Measurements from ENCODE around the gene SULT4A1. TPM values are rescaled to one million over a fixed set of nuclear protein-coding genes. Genes with fewer than 3 reads are reported as not detected.

The SULT4A1 gene
- polyA plus RNA-seq, 1 of the 3 experiments (the other 2 are of a cell fraction): 3.9 TPM

DNA sequence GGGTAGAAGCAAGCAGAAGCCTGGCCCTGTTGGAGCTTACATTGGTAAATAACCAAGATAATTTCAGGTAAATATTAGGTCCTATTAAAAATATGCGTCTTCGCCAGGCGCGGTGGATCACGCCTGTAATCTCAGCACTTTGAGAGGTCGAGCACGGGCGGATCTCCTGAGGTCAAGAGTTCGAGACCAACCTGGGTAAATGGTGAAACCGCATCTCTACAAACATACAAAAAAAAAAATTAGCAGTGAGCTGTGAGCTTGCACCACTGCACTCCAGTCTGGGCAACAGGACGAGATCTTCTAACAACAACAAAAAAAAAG, 529 bp upstream of the SULT4A1 start:
- Histone ChIP-seq H3K27me3 (ENCODE audit: insufficient read depth) (no peaks in the 10 kb centered on the region), H3K79me2 (ENCODE audit: insufficient read depth) (peaks cover 10% of the 10 kb centered on the region; the same call in 1 of the 2 replicates), H3K4me3 (ENCODE audit: low read depth in 2 of 2, low read length in 1 of 2) (peak overlapping the region in 1 of 2 experiments; percentile 58; a peak in 2 of 4 replicates), H3K9me3 (no peaks in the 10 kb centered on the region), H3K27ac (ENCODE audit: low read depth in 2 of 2, low read length in 1 of 2) (peak overlapping the region in 1 of 2 experiments; percentile 39; a peak in 1 of 4 replicates), H3K36me3 (replicated peaks in 1 of 2; ENCODE audit: control insufficient read depth in 1 of 2, insufficient read depth in 2 of 2, low read length in 1 of 2) (no peaks in the 10 kb centered on the region), H3F3A (replicated peaks; ENCODE audit: insufficient read depth) (no peaks in the 10 kb centered on the region), H2AFZ (ENCODE audit: low read depth) (no peak overlapping the region), H3K9ac (no peak overlapping the region), H3K4me1 (ENCODE audit: control insufficient read depth in 1 of 2, insufficient read depth in 2 of 2, low read depth in 1 of 2, low read length in 1 of 2) (peaks cover 0 to 7% of the 10 kb centered on the region in 2 experiments; a peak in 1 of 4 replicates), H3K4me2 (no peak overlapping the region), H3K9me2 (no peaks in the 10 kb centered on the region), H4K20me1 (ENCODE audit: insufficient read depth) (no peaks in the 10 kb centered on the region)
- ChIA-PET POLR2A (no interaction called here), CTCF (interaction anchor here (0.7 kb wide), 1 partner anchor 147 kb away, joined by 3 read pairs; no protein-coding TSS in a partner anchor)
- no peak for TF ChIP-seq FOXJ3 (CRISPR knock-in tag; IDR thresholded peaks at IDR 0.05)
- TF ChIP-seq RFX5 (IDR thresholded peaks at IDR 0.05; ENCODE audit: low read length): no peak
- no peak for TF ChIP-seq FOSL2 (IDR thresholded peaks at IDR 0.05; ENCODE audit: borderline replicate concordance, low read depth)
- no peak for TF ChIP-seq NFIC (IDR thresholded peaks at IDR 0.05; ENCODE audit: borderline replicate concordance)
- TF ChIP-seq RCOR1 (IDR thresholded peaks at IDR 0.05; ENCODE audit: low read length): no peak
- no peak for TF ChIP-seq SIN3A (IDR thresholded peaks at IDR 0.05; ENCODE audit: borderline replicate concordance, low read depth, low read length)
- TF ChIP-seq, protein P1, sequence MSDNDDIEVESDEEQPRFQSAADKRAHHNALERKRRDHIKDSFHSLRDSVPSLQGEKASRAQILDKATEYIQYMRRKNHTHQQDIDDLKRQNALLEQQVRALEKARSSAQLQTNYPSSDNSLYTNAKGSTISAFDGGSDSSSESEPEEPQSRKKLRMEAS (IDR thresholded peaks at IDR 0.05; ENCODE audit: low read depth): no peak
- TF ChIP-seq, protein P2, sequence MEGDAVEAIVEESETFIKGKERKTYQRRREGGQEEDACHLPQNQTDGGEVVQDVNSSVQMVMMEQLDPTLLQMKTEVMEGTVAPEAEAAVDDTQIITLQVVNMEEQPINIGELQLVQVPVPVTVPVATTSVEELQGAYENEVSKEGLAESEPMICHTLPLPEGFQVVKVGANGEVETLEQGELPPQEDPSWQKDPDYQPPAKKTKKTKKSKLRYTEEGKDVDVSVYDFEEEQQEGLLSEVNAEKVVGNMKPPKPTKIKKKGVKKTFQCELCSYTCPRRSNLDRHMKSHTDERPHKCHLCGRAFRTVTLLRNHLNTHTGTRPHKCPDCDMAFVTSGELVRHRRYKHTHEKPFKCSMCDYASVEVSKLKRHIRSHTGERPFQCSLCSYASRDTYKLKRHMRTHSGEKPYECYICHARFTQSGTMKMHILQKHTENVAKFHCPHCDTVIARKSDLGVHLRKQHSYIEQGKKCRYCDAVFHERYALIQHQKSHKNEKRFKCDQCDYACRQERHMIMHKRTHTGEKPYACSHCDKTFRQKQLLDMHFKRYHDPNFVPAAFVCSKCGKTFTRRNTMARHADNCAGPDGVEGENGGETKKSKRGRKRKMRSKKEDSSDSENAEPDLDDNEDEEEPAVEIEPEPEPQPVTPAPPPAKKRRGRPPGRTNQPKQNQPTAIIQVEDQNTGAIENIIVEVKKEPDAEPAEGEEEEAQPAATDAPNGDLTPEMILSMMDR (IDR thresholded peaks at IDR 0.05): no peak
- no peak for TF ChIP-seq GATA2 (CRISPR knock-in tag; IDR thresholded peaks at IDR 0.05)
- TF ChIP-seq RAD21 (IDR thresholded peaks at IDR 0.05; ENCODE audit: low read length): no peak
- TF ChIP-seq, protein P3, sequence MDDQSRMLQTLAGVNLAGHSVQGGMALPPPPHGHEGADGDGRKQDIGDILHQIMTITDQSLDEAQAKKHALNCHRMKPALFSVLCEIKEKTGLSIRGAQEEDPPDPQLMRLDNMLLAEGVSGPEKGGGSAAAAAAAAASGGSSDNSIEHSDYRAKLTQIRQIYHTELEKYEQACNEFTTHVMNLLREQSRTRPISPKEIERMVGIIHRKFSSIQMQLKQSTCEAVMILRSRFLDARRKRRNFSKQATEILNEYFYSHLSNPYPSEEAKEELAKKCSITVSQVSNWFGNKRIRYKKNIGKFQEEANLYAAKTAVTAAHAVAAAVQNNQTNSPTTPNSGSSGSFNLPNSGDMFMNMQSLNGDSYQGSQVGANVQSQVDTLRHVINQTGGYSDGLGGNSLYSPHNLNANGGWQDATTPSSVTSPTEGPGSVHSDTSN (IDR thresholded peaks at IDR 0.05): no peak
- TF ChIP-seq, protein P4, sequence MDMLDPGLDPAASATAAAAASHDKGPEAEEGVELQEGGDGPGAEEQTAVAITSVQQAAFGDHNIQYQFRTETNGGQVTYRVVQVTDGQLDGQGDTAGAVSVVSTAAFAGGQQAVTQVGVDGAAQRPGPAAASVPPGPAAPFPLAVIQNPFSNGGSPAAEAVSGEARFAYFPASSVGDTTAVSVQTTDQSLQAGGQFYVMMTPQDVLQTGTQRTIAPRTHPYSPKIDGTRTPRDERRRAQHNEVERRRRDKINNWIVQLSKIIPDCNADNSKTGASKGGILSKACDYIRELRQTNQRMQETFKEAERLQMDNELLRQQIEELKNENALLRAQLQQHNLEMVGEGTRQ (IDR thresholded peaks at IDR 0.05; ENCODE audit: borderline replicate concordance, low read depth, low read length): no peak
- TF ChIP-seq EZH2phosphoT487 (IDR thresholded peaks at IDR 0.05; ENCODE audit: borderline replicate concordance, low read depth): no peak
- no peak for TF ChIP-seq POLR2AphosphoS5 (IDR thresholded peaks at IDR 0.05; ENCODE audit: low read depth, low read length)
- no peak for TF ChIP-seq FOXM1 (IDR thresholded peaks at IDR 0.05; ENCODE audit: low read depth)
- no peak for TF ChIP-seq EP300 (IDR thresholded peaks at IDR 0.05; ENCODE audit: borderline replicate concordance in 1 of 2, low read depth in 1 of 2, low read length in 1 of 2)
- TF ChIP-seq, protein P5, sequence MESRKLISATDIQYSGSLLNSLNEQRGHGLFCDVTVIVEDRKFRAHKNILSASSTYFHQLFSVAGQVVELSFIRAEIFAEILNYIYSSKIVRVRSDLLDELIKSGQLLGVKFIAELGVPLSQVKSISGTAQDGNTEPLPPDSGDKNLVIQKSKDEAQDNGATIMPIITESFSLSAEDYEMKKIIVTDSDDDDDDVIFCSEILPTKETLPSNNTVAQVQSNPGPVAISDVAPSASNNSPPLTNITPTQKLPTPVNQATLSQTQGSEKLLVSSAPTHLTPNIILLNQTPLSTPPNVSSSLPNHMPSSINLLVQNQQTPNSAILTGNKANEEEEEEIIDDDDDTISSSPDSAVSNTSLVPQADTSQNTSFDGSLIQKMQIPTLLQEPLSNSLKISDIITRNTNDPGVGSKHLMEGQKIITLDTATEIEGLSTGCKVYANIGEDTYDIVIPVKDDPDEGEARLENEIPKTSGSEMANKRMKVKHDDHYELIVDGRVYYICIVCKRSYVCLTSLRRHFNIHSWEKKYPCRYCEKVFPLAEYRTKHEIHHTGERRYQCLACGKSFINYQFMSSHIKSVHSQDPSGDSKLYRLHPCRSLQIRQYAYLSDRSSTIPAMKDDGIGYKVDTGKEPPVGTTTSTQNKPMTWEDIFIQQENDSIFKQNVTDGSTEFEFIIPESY (IDR thresholded peaks at IDR 0.05; ENCODE audit: borderline replicate concordance, low read depth): no peak
- no peak for TF ChIP-seq MXI1 (IDR thresholded peaks at IDR 0.05; ENCODE audit: low read depth, low read length)
- 80% methylated on average over 10 of the region's 11 CpGs for WGBS (ENCODE audit: low lambda C conversion rate)
- no peak for DNase-seq

All from SK-N-SH (cell line).